GM19043 (cell line): ENCODE results near the gene OR1L4.

Experiments
- ATAC-seq: cut with Tn5 transposase; IDR thresholded peaks from one replicate; pipeline ENCODE4 v1.9.1; 2021; ENCODE audit warnings: low read depth; ENCODE audit not compliant: unreplicated experiment

OR1L4 gene

GRCh38 chr9:122723690-122724089 is at the start of gene OR1L4:
TSS of gene OR1L4 (plus strand) at chr9:122723990. CDS start at chr9:122723990, 0 bp downstream.
- no peak for ATAC-seq

- ATAC-seq, result no peak
Measured at GRCh38 chr9:122684851-122685250, 38.9 kb upstream of the OR1L4 start.

- ATAC-seq, result no peak
Measured at GRCh38 chr9:122695696-122696095, 28.1 kb upstream of the OR1L4 start.

GRCh38 chr9:122718038-122718437 is 5.8 kb upstream of the OR1L4 start:
- ATAC-seq, result no peak

- ATAC-seq, result no peak
Measured at GRCh38 chr9:122719218-122719617, 4.6 kb upstream of the OR1L4 start.

GRCh38 chr9:122742003-122742402 is 18.2 kb downstream of the OR1L4 start, which contains the start of gene OR1L6:
TSS of gene OR1L6 (plus strand) at chr9:122742303. CDS start at chr9:122749848, 7,545 bp downstream.
- ATAC-seq, result no peak

- ATAC-seq, result no peak
Measured at GRCh38 chr9:122754825-122755224, 31.0 kb downstream of the OR1L4 start.

GRCh38 chr9:122767817-122768216 is 44.0 kb downstream of the OR1L4 start:
- no peak for ATAC-seq
